Activated CD4-positive, alpha-beta T cell treated with anti-CD3 and anti-CD28 coated beads, Interleukin-2, amount 50 U/mL, for 24 hours (primary cell): Measurements from ENCODE around the gene RTN4R.
"Not testable (repeated sequence)": the region's sequence is repeated elsewhere in the genome, so short reads cannot be mapped to it uniquely, and the experiment has no call there.

Source experiments
- DNase-seq, 2 donors: peaks; one replicate each; pipeline ENCODE4 v3.0.0-alpha.2; 2020; ENCODE audit warnings: low read depth in 1 of 2, low spot score in 1 of 2

Gene RTN4R

DNA sequence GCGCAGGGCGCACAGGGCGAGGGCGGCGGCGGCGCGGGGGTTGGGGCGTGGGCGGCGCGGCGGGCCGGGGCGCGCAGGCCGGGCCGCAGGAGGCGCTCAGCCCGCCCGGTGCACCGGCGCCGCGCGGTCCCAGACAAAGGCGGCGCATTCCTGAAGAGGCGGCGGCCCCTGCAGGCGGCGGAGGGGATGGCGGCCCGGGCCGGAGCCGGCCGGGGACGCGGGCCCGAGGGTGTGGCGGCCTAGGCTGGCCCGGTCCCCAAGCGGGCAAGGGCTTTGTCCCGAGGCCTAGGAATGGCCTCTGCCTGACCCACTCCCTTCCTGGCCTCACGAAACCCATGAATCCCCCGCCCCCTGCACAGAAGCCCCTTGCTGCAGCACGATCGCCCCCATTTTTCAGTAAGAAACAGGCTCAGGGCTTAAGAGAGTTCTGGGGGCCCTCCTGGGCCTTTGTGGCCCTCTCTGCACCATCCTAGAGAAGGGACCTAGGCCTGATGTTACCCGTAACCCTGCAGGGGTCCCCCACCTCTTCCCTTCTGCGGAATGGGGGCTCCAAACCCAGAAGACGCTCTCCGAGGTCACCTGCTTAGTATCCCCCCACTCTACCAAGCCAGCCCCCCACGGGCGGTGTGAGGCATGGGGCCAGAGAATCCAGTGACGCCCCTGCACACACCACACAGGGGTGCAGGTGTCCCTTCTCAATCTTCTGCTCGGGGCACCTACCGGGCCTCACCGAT, at the start of gene RTN4R:
Gene RTN4R (minus strand): TSS at position 40 of the 734 bp plus-strand sequence. CDS start 226 bp downstream, outside the sequence.
- no peak for DNase-seq

DNA sequence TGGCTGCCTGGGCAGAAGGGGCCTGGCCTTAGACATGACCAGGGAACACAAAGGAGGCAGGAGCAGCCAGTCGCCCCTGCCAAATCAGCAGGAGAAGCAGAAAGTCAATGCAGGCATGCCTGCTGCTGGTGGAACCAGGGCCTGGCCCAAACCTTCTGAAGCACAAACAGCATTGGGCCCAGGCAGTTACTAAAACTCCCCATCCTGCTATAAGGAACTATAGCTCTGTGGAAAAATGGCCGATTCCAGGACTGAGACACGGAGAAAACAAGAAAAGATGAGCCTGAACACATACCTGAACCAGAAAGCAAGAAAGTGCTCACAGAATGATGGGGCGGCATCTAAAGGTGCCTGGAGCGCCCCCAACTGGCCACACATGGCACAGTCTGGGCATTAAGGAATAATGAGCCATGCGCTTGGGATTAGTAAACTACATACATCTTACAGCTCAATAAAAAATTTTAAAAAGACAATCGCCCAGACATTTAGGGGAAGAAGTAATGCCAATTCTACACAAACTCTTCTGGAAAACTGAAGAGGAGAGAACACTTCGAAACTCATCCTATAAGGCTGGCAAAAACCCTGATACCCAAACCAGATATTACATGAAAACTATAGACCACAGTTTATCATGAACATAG, 49.4 kb upstream of the RTN4R start:
- DNase-seq = not testable (repeated sequence)

DNA sequence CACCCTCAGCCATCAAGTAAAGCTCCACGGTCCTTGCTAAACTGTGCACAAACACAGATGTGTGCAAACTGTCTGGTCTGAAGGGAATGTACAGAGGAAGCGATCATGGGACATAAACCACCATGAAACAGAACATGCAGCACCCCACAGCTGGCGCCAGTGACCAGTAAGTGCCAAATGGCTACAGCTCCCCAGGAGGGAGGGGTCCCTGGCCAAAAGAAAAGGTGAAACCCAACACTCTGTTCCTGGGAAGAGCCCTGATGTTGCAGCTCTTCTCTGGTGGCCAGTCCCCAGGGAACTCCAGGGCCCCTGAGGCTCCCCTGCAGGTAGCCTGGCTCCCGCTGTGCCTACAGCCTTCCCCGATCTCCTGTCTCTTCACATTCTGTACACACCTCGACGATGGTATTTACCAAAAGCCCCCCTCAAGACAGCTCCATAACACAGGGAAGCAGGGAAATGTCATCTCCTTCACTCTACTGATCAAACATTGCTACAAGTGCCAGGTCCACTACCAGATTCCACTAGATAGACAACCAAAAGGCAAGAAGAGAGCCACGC, 48.8 kb upstream of the RTN4R start:
- DNase-seq = no peak

DNA sequence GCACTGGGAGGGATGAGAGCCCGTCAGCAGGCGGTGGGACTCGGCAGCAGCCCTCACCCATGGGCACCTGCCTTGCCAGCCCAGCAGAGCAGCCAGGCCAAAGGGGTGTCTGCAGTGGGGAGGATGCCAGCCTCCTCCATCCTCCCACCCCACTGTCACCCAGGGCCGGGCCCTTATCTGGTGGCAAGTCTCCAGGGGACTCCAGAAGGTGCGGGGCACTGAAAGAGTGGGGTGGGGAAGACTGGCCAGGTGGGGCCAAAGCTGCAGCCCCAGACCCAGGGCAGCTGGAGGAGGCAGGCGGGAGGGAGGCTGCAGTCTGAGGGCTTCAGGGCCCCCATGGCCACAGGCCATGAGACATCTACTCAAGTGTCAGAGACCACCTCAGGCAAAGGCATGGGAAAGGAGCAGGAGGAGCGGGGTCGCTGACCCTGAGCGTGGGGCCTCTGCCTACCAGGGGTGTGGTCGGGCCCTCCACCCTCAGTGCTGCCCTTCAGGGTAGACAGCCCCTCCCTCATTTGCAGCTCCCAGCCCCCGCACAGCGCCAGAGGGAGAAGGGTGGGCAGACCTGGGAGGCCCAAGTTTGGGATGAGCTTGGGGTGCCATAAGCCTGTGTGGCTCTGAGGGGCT, 48.2 kb upstream of the RTN4R start:
- DNase-seq = no peak

DNA sequence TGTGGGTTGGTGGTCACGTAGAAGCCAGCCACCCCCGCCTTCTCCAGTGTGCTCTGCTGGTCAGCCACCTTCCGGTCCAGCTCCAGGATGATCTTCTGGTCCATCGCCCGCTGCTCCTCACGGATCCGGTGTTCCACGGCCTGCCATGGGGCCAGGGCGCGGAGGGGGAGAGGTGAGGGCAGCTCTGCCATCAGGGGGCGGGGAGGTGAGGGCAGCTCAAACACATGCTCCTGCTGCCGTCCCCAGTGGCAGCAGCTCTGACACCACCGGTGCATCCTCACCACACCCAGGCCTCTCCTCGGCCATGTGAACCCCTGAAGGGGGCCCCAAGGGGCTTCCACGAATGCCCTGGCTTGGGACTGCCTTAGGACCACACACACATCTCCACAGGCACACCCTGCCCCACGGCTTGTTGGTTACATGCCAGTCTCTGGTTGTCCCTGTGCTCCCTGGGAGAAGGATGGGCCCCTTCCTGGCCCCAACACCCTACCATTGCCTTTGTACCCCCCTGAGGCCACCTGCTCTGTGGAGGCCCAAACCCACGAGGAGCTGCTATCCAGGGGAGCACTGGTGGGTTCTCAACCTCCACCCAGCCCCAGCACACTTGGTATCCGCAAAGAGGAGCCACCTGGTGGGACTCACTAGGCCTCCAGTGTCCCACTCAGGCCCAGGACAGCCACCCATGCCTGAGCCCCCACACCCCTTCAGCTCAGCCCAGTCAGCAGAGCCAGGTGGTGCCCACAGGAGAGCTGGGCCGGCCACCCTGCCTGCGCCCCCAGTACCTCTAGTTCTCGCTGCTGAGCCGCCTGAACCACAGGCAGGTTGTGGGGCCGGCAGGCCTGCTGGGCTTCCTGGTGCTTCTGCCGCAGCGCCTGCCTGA, 47.5 kb upstream of the RTN4R start:
- DNase-seq = no peak

DNA sequence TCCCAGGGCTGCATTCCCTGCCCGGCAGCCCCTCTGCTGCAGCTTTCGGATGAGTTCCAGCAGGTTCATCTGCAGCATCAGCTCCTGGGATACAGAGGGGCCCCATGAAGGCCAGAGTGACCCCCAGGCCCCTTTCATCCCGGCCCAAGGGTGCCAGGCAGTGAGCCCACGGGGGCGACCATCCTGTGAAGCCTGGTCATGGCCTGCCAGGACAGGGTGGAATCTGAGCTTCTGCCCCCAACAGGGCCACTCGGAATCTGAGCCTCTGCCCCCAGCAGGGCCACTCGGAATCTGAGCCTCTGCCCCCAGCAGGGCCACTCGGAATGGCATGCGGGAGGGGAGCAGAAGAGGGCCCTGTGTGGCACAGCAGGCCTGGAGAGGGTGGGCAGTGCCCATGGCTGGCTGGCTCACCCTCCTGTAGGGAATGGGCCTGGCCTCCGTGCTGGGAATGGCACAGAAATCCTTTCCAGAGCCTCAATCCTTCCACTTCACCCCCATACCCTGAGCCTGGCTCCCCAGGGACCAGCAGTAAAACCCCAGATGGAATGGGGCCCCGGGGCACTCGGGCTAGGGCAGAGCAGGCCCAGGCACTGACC, 46.7 kb upstream of the RTN4R start:
- DNase-seq = not testable (repeated sequence)

DNA sequence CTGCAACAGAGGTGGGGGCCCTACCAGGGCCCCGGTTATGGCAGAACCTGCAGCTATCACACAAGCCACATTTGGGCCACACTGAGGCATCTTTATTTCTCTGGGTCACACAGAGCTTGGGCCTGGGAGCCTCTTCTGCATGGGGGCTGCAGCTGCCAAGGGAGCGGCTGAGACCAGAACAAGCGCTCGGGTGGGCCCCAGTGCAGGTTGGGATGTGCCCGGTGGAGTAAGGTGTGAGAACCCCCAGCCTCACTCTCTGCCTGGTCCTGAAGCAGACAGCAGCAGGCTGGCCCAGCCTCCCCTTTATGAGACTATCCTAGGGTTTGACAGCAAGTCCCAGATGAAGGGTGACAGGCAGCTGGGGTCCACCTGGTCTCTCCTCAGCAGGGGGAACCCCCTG, 46.1 kb upstream of the RTN4R start:
- not testable (repeated sequence) for DNase-seq

DNA sequence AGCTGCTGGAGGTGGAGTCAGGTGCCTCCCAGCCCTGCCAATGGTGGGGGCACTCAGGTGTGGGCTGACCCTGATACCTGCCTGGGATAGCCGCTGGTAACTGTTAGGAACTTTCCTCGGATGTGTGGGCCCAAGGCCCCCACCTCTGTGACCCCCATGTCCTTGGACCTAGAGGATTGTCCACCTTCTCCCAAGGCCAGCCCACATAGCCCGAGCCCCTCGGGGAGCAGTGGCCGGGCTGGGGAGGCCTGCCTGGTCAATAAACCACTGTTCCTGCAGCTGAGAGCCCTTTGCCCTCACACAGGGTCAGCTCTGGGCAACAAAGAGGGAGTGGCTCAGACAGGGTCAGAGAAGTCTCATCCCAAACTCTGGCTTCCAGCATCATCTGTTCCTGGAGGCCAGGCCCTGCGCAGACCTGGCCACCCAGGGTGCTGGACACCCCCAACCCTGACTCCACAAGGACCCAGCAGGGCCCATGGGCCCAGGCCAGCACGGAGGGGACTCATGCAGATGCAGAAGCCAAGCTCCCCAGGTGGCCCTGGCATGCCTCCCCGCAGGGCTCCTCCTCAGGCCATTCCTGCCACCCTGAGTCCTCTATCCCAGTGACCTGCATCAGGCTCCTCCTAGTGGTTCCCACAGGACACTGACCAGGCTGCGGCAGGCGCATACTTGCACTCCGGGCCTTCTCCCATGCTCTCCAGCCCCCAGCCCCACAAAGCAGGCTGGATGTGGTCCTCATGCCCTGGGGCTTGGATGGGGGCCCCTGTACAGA, 45.4 kb upstream of the RTN4R start:
- DNase-seq = not testable (repeated sequence)

DNA sequence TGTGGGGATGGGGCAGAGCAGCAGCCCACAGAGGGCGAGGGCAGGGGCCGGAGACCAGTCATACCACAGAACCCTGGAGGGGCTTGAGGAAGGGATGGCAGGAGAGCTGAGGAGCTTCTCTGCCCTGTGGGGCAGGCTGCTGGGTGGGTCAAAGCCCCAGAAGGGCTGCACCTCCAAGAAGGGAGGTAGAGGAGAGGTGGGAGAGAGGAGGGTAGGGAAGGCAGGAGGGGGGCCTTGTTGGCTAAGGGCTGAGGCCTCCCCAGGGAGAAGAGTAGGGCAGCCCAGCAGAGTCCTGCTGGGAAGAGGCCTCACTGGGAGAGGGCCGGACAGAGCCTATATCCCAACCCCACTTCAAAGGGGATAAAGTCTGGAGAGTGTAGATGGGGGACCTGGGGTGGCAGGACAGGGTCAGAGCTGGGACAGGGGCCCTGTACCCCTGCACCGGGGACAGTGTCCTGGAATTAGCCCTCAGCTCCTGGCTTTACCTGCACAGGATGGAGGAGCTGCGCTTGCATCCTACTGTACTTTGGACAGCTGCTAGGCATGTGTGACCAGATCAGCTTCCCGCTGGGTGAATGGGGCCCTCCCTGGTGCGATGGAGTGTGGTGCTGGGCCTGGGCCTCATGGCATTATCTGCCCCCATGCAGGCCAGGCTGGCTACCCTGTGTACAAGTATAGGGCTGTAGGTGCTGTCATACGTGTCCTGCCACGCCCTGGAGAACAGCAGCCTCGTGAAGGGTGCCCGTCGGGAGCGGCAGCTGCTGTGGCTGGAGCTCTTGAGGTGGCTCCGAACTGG, 44.5 kb upstream of the RTN4R start:
- DNase-seq = no peak

DNA sequence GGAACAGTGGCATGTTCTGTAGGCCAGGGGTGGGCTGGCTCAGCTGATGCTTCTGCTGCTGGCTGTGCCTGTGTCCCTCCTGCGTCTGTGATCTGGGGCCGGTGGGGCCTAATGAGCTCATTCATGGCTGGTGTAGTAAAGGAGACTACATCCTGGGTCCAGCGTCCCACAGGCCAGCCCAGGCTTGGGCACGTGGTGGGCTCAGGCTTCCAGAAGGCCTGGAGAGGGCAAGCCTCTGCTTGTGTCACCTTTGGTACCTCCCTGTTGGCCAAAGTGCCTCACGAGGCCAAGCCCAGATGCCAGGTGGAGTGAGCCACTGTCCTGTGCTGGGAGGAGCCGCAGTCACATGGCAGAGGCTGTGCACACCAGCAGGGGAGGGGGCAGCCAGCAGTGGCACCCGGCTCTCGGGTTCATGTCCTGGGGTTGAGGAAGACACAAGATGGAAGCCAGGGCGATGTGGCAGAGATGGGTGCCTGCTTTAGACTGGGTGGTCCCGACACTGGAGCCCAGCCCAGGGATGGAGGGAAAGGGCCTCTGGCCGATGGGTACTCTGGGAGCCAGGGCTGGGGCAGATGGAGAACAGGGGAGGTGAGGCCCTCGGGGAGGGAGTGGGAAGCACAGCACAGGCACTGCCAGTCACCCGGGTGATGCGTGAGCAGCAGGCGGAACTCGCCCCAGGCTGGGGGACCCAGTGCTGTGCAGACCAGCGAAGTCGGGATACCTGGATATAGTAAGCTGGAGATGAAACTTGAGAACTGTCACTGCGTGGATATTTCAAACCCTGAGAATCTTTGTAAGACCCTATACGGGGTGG, 43.3 kb upstream of the RTN4R start:
- not testable (repeated sequence) for DNase-seq

DNA sequence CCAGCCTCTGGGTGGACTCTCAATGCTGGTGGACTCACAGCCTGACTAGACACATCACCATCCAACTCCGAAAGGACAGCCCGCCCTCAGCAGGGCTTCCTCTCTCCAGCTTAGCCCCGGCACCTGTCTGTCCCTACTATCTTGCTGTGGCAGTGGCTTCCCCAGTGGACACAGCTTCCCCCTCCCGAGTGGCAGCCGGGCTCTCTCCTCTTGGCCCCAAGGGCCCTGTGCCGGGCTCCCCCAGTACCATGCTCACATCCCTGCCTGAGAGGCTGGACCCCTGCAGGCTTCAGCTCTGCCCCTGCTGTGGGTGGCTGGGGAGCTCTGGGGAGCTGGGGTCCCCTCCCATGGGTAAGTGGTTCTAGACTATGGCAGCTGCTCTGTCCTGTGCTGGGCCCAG, 42.7 kb upstream of the RTN4R start:
- DNase-seq = not testable (repeated sequence)

DNA sequence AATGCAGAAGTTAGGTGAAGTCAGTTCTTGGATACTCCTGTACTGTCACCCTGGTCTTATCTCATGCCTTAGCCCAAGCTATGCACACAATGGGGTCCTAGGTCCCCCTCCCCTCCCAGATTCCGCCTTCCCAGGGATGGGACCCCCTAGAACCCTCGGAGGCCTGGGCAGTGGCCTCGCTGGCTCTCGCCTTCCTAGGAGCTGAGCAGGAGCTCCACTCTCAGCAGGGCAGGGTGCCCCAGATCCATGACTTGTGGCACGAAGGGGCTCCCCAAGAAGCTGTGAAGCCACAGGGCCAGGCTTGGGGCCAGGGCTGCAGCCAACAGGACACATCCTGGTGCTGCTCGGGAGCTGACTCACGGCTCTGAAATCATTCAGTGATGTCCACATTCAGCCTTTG, 42.1 kb upstream of the RTN4R start:
- DNase-seq = not testable (repeated sequence)

DNA sequence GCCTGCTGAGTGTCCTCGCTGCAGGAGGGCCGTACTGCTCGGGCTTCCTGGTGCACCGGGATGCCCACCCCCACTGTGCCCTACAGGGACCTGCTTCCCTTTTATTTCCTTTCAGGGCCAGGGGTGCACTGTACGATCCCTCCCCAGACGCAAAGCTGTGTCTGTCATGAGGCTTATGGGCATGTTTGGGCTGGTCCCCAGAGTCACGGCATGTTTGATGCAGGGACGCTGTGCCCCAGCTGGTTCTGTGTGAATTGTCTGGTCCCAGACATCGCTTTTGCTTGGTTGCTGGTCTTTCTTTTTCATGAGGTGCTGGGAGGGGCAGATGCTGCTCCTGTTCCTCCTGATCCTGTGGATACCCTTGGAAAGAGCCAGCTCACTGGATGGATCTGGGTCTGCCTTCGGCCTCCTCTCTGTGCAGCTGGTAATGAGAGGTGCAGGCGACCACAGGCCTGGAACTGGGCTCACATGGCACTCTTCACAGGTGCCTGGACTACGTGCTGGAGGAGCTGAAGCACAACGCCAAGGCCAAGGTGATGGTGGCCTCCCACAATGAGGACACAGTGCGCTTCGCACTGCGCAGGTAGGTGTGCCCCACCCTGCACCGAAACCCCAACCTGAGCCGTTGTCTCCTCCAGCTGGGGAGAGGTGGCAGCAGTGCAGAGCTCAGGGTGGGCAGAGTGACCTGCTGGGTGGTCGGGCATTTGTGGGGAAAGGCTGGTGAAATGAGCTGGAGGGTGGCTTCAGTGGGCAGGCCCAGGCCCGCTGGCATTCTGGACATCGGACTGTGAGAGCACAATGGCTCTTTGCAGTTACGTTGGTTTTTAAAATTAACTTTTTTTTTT, 40.9 kb upstream of the RTN4R start:
- DNase-seq = not testable (repeated sequence)

DNA sequence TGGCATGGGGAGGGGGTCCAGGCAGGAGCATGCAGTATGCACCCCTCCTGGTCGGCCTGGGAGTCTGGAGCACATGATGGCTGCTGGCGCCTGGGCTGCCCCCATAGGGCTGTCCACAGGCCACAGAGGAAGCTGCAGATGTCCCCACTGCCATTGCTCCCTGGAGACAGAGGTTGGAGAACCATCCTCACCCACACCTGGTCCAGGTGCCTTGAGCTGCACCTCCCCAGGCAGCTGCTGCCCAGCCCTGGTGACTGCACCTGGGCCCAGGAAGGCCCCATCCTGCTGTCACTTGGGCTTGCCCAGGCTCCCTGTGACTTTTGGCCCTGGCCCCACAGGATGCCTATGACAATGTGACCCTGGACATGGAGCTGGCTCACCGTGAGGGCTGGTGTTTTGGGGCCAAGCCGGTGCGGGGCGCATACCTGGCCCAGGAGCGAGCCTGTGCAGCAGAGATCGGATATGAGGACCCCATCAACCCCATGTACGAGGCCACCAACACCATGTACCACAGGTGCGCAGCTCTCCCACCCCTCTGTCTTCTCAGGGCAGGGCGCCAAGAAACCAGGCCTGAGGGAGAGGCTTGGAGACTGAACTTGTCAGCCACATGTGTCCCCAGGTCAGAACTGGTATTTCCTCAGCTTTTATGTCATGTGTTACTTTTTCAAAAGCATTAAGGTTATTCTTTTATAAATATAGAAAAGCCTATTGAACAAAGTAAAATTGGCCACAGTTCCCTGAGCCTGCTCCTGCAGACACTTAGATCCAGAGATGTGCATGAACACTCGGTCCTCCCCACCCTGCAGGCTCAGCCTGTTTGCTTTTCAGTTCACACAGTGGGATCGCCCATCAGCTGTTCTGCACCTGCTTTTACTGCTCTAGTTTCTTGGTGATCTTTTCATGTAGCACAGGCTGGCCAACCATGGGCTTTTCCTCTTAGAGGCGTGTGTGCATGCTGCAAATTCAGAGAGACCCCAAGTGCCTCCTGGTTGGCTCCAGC, 39.6 kb upstream of the RTN4R start:
- DNase-seq = not testable (repeated sequence)

DNA sequence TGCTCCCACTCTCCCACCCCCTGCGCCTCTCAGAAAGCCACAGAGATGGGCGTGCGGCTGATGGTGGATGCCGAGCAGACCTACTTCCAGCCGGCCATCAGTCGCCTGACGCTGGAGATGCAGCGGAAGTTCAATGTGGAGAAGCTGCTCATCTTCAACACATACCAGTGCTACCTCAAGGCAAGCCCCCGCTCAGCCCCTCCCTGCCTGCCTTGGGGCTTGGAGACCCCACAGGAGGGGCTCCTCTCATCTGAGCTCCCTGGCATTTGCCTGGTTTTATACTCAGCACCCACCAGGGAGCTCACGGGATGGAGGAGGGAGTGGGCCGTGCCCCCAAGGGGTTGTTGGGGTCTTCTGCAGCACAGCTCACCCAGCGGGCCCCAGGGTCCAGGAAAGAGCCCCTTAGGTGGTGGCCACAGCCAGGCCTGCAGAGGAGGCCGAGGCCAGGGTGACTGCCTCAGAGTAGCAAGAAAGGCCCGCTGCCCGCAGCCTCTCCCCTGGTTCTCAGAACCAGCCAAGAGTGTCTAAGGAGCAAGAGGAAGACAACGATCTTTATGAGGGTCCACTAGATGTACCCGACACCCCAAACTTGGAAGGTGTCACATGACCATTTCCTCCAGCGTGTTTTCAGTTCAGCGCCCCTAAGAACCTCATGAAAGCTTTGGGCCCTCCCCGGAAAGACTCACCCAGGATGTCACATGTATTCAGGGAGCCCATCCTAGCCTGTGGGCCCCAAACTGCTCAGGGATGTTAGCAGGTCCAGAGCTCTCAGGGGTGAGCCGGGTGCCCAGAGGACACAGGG, 38.7 kb upstream of the RTN4R start:
- DNase-seq = not testable (repeated sequence)
